DMS 273 (cell line): ENCODE results near the gene DYRK1A.
A peak's percentile ranks its signal among the peaks of the same experiment; 100 is the strongest.
"Not testable (repeated sequence)": the region's sequence is repeated elsewhere in the genome, so short reads cannot be mapped to it uniquely, and the experiment has no call there.

ENCODE experiments used
- DNase-seq: peaks from one replicate; lab custom pipeline; 2025; ENCODE audit not compliant: unreplicated experiment; lab: John Stamatoyannopoulos, UW

Gene DYRK1A

GRCh38 chr21:37366482-37367316 is at the start of gene DYRK1A:
Gene DYRK1A (plus strand): TSS chr21:37366773. CDS start chr21:37420375, 53,602 bp downstream.
- DNase-seq, result peak; percentile 100

GRCh38 chr21:37319551-37319950 is 47.0 kb upstream of the DYRK1A start:
- DNase-seq, result no peak

GRCh38 chr21:37322084-37322483 is 44.5 kb upstream of the DYRK1A start:
- no peak for DNase-seq

GRCh38 chr21:37324558-37324957 is 42.0 kb upstream of the DYRK1A start:
- DNase-seq, result no peak

- DNase-seq, result not testable (repeated sequence)
Observed at GRCh38 chr21:37328147-37328546, 38.4 kb upstream of the DYRK1A start.

GRCh38 chr21:37331411-37331810 is 35.2 kb upstream of the DYRK1A start:
- DNase-seq, result no peak

- no peak for DNase-seq
Observed at GRCh38 chr21:37335053-37335452, 31.5 kb upstream of the DYRK1A start.

GRCh38 chr21:37337179-37337578 is 29.4 kb upstream of the DYRK1A start:
- no peak for DNase-seq

- no peak for DNase-seq
Observed at GRCh38 chr21:37337831-37338230, 28.7 kb upstream of the DYRK1A start.

GRCh38 chr21:37338671-37339551 is 27.7 kb upstream of the DYRK1A start:
- DNase-seq, result peak; percentile 14

- no peak for DNase-seq
Observed at GRCh38 chr21:37339552-37339939, 27.0 kb upstream of the DYRK1A start.

- DNase-seq, result no peak
Observed at GRCh38 chr21:37341254-37341960, 25.2 kb upstream of the DYRK1A start.

- no peak for DNase-seq
Observed at GRCh38 chr21:37342046-37342632, 24.4 kb upstream of the DYRK1A start.

- no peak for DNase-seq
Observed at GRCh38 chr21:37346841-37347430, 19.6 kb upstream of the DYRK1A start.

GRCh38 chr21:37348664-37349063 is 17.9 kb upstream of the DYRK1A start:
- peak; percentile 35 for DNase-seq

- DNase-seq, result no peak
Observed at GRCh38 chr21:37350472-37350871, 16.1 kb upstream of the DYRK1A start.

- DNase-seq, result no peak
Observed at GRCh38 chr21:37356706-37357105, 9.9 kb upstream of the DYRK1A start.

- no peak for DNase-seq
Observed at GRCh38 chr21:37357691-37358090, 8.9 kb upstream of the DYRK1A start.

GRCh38 chr21:37358397-37358796 is 8.2 kb upstream of the DYRK1A start:
- DNase-seq, result no peak

- DNase-seq, result no peak
Observed at GRCh38 chr21:37363936-37364335, 2.6 kb upstream of the DYRK1A start.

- DNase-seq, result no peak
Observed at GRCh38 chr21:37364722-37365121, 1.9 kb upstream of the DYRK1A start.
